HL-60/S4 (cell line): ENCODE measurements around the gene APAF1.
"Not testable (repeated sequence)": the region's sequence is repeated elsewhere in the genome, so short reads cannot be mapped to it uniquely, and the experiment has no call there.

ENCODE experiments used
- in situ Hi-C: fragments of 300-500 bp; cut with MboI; formaldehyde crosslinking; loops from 2 replicates; pipeline ENCODE4 v1.14.3; 2022; ENCODE audit warnings: low sequenced_read_pairs

Gene APAF1, protein sequence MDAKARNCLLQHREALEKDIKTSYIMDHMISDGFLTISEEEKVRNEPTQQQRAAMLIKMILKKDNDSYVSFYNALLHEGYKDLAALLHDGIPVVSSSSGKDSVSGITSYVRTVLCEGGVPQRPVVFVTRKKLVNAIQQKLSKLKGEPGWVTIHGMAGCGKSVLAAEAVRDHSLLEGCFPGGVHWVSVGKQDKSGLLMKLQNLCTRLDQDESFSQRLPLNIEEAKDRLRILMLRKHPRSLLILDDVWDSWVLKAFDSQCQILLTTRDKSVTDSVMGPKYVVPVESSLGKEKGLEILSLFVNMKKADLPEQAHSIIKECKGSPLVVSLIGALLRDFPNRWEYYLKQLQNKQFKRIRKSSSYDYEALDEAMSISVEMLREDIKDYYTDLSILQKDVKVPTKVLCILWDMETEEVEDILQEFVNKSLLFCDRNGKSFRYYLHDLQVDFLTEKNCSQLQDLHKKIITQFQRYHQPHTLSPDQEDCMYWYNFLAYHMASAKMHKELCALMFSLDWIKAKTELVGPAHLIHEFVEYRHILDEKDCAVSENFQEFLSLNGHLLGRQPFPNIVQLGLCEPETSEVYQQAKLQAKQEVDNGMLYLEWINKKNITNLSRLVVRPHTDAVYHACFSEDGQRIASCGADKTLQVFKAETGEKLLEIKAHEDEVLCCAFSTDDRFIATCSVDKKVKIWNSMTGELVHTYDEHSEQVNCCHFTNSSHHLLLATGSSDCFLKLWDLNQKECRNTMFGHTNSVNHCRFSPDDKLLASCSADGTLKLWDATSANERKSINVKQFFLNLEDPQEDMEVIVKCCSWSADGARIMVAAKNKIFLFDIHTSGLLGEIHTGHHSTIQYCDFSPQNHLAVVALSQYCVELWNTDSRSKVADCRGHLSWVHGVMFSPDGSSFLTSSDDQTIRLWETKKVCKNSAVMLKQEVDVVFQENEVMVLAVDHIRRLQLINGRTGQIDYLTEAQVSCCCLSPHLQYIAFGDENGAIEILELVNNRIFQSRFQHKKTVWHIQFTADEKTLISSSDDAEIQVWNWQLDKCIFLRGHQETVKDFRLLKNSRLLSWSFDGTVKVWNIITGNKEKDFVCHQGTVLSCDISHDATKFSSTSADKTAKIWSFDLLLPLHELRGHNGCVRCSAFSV (N-terminal part only)

DNA sequence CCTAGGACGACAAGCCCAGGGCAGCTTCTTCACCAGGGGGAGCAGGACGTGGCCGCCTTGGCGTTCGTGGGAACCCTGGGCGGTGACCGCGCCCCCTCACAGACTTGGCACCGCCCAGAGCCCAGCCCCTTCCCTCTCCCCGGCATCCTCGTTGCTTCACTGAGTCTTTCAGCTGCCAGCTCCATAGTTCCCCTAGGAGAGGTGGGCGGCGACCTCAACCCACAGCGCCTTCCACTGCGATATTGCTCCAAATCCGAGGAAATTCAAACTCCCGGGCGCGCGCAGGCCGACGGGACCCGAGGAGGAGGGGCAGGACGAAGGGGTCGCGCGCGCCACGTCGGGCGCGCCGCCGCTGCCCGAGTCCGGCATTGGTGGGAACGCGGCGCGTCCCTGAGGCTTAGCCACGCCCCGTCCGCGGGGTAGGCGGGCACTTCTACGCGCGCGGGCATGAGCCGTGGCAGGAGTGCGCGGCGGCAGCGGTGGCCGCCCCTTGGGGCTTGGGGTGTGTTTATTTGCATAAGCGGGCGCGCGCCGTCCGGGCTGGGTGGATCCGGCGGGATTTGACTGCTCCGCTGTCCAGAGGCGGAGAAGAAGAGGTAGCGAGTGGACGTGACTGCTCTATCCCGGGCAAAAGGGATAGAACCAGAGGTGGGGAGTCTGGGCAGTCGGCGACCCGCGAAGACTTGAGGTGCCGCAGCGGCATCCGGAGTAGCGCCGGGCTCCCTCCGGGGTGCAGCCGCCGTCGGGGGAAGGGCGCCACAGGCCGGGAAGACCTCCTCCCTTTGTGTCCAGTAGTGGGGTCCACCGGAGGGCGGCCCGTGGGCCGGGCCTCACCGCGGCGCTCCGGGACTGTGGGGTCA lies at the start of gene APAF1, which contains the start of gene IKBIP:
Gene APAF1 (plus strand): TSS at position 579 of the 860 bp plus-strand sequence. CDS start 3,070 bp downstream, outside the sequence.
Gene IKBIP (minus strand): TSS at position 77 of the 860 bp plus-strand sequence. CDS start 87 bp downstream, outside the sequence.
- in situ Hi-C loops = no loop called here

DNA sequence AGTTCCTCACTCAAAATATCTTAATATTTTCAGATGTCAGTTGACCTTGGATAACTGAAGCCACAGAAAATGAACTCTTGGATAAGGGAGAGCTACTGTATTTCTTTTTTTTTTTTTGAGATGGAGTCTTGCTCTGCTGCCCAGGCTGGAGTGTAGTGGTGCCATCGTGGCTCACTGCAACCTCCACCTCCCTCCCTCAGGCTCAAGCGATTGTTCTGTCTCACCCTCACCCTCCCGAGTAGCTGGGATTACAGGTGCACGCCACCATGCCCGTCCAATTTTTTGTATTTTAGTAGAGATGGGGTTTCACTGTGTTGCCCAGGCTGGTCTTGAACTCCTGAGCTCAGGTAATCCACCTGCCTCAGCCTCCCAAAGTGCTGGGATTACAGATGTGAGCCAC lies 47.8 kb upstream of the APAF1 start:
- in situ Hi-C loops = not testable (repeated sequence)

DNA sequence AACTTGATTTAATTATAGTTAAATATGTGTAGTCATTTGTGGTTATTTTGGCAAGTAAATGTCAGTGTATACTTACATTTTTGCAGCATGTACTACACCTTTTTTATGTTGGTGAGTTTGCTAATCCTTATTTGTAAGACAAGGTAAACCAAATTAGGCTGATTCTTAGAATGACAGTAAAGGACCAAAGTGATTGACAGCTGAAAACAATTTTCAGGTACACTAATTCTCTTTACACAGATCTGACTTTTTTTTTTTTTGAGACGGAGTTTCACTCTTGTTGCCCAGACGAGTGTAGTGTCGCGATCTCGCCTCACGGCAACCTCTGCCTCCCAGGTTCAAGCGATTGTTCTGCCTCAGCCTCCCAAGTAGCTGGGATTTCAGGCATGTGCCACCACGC lies 43.2 kb upstream of the APAF1 start:
- in situ Hi-C loops = no loop called here

DNA sequence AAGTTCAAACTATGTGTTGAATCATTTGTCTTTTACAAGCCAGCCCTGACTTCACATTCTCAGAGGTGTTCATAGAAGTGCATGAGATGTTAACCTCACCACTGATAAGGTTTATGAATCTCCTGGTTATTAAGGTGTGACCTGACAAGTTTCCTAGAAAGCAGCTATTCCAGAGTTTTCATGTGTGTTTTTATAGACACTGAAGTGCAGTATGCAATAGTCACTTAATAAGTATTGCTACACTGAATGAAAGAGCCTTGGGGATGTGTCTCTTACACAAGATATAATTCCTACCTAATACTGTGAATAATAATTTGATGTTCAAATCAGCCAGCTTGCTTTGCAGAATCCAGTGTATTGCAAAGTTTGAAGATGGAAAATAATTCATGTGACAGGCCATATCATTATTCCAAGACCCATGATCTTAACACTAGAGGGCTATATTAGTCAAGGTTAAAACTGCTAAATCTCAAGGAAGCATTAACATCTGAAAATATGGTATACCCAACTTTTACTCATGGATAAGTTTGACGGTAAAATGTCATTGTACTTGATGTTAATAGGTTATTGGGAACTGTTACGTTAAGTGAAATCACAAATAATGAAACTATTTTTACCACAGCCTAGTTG lies 38.6 kb upstream of the APAF1 start:
- in situ Hi-C loops = no loop called here

DNA sequence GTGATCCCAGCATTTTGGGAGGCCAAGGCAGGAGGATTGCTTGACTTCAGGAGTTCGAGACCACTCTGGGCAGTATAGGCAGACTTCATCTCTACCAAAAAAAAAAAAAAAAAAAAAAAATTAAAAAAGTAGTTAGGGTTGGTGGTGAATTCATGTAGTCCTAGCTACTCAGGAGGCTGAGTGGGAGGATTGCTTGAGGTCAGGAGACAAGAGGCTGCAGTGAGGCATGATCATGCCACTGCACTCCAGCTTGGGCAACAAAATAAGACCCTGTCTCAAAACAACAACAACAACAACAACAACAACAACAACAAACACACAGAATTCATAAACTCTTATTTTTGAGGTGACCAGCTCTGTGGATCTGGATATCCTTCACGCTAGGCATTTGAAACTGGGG lies 34.5 kb upstream of the APAF1 start:
- in situ Hi-C loops = no loop called here

DNA sequence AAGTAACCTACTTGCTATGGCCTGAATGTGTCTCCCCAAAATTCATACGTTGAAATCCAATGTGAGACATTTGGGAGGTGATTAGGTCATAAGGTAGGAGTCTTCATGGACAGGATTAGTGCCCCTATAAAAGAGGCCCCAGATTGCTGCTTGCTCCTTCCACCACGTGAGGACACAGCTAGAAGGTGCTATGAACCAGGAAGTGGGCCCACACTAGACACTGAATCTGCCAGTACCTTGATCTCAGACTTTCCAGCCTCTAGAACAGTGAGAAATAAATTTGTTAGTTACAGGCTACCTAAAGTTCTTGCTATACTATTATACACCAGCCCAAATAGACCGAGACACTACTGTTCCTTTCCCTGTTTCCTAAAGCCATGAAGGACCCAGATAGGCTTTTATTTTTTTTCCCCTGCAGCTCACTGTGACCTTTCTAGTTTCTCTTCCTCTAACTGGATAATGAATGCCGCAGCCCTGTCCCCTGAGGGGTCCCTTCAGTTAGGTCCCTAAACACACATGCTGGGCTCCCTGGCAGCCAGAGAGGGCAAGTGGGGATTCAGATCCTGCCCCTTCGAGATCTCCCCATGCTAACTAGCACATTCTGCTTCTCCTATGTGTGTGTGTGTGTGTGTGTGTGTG lies 32.3 kb upstream of the APAF1 start:
- in situ Hi-C loops = no loop called here

DNA sequence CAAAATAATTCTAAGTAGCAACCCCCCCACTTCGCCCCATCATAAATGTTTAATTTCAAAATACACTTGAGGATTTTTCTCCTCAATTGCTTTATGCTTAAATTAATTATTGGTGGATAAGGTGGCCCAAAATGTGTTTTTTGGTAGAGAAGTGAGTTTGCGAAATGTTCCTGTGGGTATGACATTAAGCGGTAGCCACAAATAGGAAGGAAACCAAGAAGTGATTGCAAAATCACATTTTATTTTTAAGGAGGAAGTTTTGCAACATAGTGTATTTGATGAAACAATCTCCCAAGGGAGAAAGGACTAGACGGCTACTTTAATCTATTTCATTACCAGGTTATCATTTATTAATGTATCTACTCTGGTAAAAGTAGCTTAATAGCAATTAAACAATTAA lies 26.1 kb upstream of the APAF1 start:
- in situ Hi-C loops = no loop called here

DNA sequence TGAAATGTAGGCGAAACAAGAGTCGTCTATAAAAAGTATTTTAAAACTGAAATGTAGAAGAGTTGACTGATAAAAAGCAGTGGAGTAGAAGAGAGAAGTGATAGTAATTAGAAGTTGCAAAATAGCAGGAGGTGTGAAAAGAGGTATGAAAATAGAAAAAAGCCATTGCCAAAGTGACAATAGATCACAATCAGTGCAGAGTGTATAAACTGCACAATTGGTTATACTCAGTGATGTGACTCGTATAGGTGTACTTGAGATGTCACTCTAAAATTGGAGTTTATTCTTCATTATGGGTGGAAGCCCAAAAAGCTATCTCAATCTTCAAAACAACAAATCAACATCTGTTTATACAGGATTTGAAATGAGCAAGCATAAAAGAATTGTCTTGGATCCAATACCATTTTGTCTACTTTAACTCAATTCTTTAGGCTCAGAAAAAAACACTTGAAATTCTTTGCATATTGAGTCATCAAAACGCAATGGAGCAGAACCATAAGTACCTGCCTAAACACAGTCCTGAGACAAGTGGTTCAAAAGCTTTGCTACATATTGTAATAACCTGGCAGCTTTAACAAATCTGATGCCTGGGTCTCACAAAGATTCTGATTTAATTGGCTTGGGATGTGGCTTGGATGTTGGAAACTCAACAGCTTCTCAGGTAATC lies 9.3 kb upstream of the APAF1 start:
- in situ Hi-C loops = no loop called here

DNA sequence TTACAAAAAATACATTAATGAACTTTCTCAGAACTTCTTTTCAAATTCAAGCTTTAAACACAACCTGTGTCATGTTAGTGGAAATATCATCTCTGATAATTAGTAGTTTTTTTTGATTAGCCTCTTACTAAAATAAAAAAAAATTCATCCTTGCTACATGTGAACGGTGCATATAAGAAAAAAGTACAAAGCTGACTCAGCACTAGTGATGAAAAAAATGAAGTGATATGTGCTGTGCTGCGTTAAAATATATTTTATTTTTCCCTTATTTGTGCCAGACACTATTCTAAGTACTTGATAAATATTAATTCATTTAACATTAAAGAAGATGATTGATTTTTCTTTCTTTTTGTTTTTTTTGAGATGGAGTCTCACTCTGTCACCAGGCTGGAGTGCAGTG lies 8.0 kb upstream of the APAF1 start:
- in situ Hi-C loops = no loop called here

DNA sequence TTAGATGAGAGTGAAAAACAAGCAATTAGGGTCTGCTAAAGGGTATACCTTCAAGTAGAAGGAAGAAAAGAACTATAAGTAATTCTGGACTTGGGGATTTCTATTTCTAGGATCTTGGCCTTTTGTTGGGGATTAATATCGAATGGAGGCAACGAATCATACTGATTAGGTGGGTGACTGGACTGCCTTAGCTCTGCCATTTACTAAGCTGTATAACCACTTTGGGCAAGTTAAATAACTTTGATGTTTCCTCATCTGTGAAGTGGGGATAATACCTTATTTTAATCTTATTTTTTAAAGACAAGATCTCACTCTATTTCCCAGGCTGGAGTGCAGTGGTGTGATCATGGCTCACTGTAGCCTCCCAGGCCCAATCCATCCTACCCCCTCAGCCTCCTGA lies 7.1 kb upstream of the APAF1 start:
- in situ Hi-C loops = no loop called here

DNA sequence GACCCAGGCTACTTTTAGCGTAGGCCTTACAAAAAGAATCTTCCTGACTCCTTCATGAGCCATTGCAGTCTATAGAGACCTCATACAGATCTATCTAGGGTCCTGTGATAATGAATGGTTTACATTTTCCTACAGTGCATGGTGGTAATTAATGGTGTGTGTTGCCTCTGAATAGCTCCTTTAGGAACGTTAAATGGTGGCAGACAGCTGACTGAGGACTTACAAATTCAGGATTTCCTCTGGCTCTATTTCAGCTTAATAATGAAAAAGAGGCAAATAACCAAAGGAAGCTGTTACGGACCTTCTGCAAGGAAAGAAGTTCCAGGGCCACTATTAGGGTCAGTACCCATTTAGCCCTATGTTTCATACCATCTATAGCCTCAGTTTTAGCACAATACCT lies 5.6 kb upstream of the APAF1 start:
- in situ Hi-C loops = no loop called here

DNA sequence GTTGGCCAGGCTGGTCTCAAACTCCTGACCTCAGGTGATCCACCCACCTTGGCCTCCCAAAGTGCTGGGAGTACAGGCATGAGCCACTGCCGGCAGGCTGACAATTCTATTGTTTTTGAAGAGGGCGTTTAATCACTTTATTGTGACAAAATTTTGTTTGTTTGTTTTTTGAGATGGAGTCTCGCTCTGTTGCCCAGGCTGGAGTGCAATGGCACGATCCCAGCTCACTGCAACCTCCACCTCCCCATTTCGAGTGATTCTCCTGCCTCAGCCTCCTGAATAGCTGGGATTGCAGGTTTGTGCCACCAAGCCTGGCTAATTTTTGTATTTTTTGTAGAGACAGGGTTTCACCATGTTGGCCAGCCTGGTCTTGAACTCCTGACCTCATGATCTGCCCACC lies 2.3 kb upstream of the APAF1 start:
- in situ Hi-C loops = not testable (repeated sequence)

DNA sequence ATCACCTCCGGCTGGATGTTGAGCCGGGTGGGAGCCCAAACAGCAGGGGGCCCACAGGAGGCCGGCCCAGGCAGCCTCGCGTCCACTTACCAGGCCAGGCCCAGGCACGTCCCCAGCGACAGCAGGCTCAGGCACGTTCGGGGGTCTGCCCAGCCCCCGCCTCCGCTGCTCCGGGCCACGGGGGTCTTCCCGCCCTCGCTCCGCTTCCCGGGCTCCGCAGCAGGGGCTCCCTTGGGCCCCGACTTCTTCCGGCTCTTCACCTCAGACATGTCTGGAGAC lies 718 bp upstream of the APAF1 start:
- in situ Hi-C loops = no loop called here

DNA sequence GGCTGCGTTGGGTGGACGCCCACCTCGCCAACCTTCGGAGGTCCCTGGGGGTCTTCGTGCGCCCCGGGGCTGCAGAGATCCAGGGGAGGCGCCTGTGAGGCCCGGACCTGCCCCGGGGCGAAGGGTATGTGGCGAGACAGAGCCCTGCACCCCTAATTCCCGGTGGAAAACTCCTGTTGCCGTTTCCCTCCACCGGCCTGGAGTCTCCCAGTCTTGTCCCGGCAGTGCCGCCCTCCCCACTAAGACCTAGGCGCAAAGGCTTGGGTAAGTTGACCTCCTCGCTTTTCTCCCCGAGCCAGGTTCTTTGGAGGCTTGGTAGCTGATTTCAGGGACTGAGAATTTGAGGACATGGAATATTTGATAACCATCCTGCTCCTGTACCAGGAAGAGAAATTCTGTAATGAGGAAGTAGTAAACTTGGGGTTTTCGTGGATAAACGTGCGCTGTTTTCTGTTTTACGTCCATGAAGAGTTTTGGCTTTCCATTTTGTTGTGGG lies 530 bp downstream of the APAF1 start:
- in situ Hi-C loops = no loop called here

DNA sequence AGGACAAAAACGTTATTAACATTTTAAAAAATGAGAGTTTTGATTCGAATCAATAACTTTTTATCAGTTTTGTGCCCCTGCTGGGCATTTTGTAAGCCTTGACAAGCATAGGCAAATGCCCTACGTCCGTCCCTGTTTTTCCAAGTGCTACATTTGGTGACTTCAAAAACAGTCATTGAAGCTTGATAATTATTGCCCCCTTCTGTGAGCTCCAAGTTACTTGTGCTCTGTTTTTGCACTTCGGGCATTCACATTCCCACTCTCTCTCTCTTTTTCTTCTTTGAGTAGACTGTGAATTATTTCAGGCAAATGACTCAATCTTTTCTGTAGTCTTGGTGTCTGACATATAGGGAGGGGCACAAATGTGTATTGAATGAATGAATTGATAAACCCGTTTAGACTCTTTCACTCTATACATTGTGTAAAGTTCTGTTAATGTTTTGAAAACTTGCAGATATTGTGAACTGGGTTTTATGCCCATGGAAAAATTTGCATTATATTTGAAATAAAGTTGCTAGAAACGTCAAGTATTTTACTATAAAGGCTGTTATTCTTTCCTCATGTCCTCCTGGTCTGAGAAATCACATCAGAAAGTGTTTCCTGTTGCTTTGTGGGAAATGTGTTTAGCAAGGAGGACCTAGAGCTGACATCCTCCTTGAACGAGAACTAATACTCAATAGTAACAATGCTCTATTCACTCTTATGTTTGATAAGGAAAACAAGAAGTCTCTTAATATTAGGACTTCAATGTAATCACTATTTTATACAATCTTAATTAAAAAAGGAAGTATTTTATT lies 1.4 kb downstream of the APAF1 start:
- in situ Hi-C loops = no loop called here

DNA sequence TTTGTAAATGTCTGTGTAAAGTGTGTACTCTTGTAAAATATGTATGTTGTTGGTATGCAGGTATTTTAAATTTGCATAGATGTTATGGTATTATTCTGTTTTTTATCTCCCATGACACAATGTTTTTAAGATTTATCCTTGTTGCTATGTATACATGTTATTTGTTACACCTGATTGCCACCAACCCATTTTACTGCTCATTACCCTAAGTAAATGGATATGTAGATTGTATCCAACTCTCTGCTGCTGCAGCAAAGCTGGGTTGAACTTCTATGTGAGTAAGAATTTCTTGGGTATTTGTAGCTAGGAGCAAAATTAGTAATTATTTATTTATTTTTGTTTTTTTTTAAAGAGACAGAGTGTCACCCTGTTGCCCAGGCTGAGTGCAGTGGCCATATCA lies 6.2 kb downstream of the APAF1 start:
- in situ Hi-C loops = loop anchor here (10.0 kb wide), 1 partner anchor 87 kb away; no protein-coding TSS in a partner anchor

DNA sequence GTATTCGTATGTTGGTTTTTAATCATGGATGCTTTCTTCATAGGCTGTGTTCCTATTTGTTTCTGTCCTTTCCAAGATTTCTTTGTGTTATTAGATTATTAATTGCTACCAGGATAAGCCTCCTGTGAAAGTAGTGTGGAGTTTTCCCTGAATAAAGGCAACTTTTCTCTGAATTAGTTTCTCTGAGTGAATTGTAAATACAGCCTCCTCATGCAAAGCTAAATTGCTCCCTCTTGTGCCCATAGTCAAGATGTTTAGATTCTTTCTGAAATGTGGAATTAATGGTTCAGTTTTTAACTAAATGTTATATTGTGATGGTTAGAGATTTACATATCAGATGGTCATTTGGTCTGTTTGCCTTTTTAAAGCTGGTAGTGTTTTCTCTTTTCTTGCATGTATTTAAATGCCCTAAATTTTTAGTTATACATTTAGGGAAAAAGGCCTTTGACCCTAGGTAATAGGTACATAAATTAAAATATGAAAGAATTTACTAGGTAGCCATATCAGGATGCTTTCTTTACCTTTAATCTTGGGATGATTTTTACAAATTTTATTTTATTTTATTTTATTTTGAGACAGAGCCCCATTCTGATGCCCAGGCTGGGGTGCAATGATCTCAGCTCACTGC lies 8.9 kb downstream of the APAF1 start:
- in situ Hi-C loops = loop anchor here (10.0 kb wide), 1 partner anchor 89 kb away; no protein-coding TSS in a partner anchor
